ENCODE data around the gene SERPINB11.

- TF ChIP-seq JUN (CRISPR knock-in tag; IDR thresholded peaks at IDR 0.05) (no peak), CTCF (IDR thresholded peaks at IDR 0.05) (no peak), SP1 (CRISPR knock-in tag; conservative IDR thresholded peaks at IDR 0.05) (no peak), CREM (CRISPR knock-in tag; IDR thresholded peaks at IDR 0.05) (no peak), SOX15 (CRISPR knock-in tag; IDR thresholded peaks at IDR 0.05) (no peak), NR2C2 (CRISPR knock-in tag; IDR thresholded peaks at IDR 0.05) (no peak), IRF1 (CRISPR knock-in tag; IDR thresholded peaks at IDR 0.05) (no peak), ZMAT4 (CRISPR knock-in tag; IDR thresholded peaks at IDR 0.05) (no peak), E2F5 (CRISPR knock-in tag; IDR thresholded peaks at IDR 0.05) (no peak)
Measured at GRCh38 chr18:63762518-63762917, 59.8 kb downstream of the SERPINB11 start.

Data from WTC11 (cell line).